COR-L47 (cell line): Measurements from ENCODE around the gene TMEM135.
"Not testable (repeated sequence)": the region's sequence is repeated elsewhere in the genome, so short reads cannot be mapped to it uniquely, and the experiment has no call there.

Experiments used
- DNase-seq: peaks from one replicate; lab custom pipeline; 2025; lab: John Stamatoyannopoulos, UW

Gene TMEM135

DNA sequence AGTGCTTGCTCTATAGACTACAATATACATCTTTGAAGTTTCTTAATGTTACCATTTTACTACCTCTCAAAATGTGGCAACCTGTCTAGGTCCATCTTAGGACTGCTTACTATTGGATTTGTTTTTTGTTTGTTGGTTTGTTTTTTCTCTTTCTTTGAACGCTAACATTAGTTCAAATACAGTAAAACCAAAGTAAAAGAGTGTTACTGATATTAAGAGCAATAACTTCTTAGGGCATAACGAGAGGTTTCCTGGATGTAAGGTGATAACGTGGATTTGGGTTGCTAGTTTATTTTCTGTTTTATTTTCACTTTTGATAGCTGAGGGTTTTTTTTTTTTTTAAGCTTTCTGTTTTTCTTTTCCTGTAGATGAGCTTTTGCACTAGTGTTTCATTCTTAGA lies 43.6 kb downstream of the TMEM135 start:
- no peak for DNase-seq

GRCh38 chr11:87082590-87082989 lies 44.9 kb downstream of the TMEM135 start:
- no peak for DNase-seq

- no peak for DNase-seq
These were observed 45.3 kb downstream of the TMEM135 start for GRCh38 chr11:87083029-87083428.

DNA sequence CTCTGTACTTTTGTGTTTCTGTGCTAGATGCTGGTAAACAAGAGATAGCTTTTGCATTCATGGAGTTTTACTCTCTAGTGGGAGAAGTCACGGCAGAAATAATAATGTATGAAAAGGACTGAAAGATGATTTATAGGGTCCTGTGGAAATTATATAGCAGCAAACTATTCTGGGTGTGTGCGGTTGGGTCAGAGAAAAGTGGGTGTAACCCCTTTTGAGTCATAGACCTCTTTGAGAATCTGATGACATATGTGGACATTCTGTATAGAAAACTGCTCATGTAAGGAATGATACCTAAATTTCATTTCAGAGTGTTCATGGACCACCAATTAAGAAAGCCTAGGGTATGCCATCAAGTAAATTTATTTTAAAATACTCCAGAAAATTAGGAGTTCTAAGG lies 54.4 kb downstream of the TMEM135 start:
- DNase-seq = no peak

DNA sequence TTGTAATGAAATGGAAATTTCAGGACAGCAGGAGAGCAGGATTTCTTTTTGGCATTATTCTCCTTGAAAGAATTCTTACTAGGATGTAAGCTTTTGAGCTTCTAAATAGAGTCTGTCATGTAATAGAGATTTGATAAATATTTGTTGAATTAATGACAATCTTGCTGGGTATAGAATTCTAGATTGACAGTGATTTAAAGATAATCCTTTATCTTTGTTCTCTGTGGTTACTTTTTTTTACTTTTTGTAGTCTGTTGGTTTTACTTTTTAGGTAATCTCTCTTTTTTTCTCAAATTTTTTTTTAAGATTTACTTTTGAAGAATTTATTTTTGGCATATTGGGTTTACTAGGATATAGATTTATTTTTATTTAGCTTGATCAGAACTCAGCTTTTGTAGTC lies 54.8 kb downstream of the TMEM135 start:
- DNase-seq = no peak

DNA sequence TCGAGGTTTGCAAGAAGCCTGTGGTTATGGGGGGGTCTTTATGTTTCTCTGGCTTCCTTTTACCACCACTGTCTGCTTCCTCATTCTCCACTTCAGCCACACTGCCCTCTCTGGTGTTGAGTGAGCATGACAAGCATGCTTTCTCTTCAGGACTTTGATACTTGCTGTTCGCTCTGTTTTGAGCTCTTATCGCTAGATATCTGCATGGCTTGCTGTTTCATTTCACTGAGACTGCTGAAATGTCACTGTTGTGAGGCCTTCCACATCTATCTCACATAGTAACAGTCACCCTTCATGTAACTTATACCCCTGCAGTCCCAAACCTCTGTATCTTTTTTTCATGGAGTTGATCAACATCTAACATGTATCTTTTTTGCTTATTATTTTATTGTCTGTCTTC lies 59.8 kb downstream of the TMEM135 start:
- DNase-seq = no peak

GRCh38 chr11:87101956-87102580 lies 64.3 kb downstream of the TMEM135 start:
- DNase-seq = no peak

DNA sequence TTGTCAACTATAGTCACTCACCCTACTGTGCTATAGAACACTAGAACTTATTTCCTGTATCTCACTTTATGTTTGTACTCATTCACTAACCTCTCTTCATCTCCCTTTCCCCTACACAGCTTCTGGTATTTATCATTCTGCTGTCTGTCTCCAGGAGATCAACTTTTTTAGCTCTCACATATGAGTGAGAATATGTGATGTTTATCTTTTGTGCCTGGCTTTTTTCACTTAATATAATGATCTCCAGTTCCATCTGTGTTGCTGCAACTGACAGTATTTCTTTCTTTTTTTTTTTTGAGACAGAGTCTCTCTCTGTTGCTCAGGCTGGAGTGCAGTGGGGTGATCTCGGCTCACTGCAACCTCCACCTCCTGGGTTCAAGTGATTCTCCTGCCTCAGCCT lies 68.1 kb downstream of the TMEM135 start:
- DNase-seq = not testable (repeated sequence)

- DNase-seq = not testable (repeated sequence)
These were observed 69.6 kb downstream of the TMEM135 start for GRCh38 chr11:87107379-87107778.

DNA sequence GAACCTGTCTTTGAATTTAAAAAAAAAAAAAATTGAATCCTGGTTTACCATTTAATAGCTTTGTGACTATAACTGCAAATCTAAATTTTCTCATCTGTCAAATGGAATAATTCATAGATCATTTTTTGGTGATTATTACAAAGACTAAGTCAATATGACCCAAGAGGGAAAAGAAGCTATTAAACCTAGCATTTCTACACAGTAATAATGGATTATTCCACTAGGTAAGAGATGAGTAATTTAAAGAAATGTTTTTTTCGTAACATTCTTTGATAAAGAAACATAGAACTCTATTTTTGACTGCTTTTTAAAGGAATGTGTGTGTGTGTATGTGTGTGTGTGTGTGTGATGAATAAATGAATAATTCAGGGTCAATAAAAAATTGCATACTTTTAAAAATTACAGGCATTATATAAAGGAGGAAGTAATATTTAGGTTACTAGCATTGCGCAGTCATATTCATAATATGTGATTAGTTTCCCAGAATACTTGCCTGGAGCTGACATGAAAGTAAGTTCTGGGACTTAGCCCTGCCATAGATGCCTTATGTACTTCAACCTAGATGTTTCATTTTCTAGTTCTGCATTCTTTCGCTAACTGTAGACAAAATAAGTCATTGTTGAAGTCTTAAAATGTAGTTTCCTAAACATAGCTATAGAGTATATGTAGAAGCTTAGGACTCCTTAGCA lies 72.9 kb downstream of the TMEM135 start:
- DNase-seq = no peak

GRCh38 chr11:87114093-87114492 lies 76.4 kb downstream of the TMEM135 start:
- no peak for DNase-seq

GRCh38 chr11:87116185-87116584 lies 78.5 kb downstream of the TMEM135 start:
- DNase-seq = no peak

DNA sequence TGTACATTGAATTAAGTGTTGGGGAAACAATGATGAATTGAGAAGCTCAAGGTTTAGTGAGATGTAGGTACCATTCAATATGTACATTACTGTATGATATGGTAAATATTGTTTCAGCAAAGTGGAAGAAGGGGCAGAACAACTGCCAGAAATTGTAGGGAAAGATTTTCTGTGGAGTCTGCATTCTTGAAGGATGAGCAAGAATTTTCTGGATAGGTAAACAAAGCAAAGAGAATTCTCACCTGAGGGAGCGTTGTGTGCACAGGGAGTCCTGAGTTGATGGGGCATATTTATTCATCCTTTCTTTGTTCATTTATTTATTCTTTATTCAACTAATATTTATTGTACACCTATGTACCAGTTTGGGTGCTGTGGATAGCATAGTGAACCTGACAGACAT lies 83.2 kb downstream of the TMEM135 start:
- no peak for DNase-seq

DNA sequence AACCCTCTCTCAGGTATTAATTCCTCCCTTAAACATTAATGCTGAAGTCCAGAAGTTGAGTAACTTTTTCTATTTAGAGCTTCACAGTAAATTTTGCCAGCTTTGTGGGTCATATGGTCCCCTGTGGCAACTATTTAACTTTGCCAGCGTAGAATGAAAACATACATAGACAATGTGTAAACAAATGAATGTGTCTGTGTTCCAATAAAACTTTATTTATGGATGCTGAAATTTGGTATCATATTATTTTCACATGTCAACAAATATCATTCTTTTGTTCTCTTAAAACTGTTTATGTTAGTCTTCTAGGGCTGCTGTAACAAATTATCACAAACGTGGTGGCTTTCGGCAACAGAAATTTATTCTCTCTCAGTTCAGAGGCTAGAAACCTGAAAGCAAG lies 85.1 kb downstream of the TMEM135 start:
- no peak for DNase-seq

- DNase-seq = no peak
These were observed 87.5 kb downstream of the TMEM135 start for GRCh38 chr11:87125257-87125656.

DNA sequence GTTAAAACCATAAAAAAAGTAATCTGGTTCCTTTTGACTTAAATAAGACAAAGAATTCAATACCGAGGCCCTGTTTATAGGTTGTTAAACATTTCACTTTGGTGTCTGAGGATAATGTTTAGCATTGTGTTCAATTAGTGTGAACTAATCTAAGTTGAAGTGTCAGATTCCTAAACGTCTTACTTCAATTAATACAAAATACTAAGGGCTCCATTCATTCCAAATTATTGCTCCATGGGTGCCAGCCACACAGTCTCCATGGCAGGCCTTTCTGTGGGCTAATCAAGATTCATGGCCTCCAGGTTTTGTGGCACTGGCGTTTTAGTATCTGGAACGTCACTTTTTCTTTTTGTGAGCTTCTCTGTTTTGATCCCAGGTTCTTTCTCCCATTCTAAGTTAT lies 89.4 kb downstream of the TMEM135 start:
- peak; percentile 5 for DNase-seq

DNA sequence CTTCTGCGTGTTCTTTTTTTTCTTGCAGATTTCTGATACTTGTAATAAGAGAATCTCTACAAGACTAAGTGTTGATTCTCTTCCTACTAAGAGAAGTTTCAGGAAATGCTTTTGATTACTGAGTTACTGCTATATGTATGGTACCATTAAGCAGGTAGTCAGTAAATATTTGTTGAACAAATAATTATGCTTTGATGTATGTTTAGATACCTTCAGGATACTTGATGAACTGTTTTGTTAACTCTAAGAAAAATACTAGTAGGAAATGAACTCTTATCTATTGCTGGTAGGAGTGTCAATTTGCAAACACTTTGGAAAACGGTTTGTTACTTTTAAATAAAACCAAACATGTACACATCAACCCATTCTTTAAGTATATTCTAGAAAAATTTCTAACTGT lies 90.6 kb downstream of the TMEM135 start:
- no peak for DNase-seq

- DNase-seq = no peak
These were observed 96.9 kb downstream of the TMEM135 start for GRCh38 chr11:87134524-87135106.

GRCh38 chr11:87136236-87136635 lies 98.5 kb downstream of the TMEM135 start:
- DNase-seq = no peak

DNA sequence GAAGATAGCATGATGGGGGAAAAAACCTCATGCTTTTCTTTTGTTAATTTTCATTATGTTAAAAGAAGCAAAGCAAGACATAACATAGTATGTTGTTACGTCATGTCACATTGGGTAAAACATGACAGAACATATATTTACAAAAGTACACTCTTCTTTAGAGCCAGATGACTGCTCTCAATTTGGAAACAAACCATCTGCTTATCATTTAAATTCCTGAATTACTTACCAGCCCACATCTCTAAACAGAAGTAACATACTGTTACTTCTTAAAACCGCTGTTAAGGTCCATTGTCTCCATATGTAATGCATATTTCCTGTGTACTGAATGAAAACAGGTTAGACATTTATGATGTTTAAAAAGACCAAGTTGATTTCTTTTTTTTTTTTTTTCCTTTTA lies 100.0 kb downstream of the TMEM135 start:
- DNase-seq = no peak

DNA sequence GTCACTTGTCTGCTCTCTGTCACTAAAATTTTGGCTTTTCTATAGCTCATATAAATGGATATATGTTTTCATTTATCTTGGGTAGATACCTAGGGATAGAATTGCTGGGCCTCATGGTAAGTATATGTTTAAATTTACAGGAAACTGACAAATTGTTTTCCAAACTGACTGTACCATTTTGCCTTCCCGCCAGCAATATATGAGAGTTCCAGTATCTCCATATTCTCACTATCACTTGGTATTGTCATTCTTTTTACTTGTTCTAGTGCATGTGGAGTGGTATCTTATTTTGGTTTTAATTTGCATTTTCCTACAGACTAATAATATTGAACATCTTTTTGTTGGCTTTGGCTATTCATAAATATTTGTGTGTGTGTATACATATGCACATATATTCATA lies 101.7 kb downstream of the TMEM135 start:
- no peak for DNase-seq

- DNase-seq = no peak
These were observed 103.6 kb downstream of the TMEM135 start for GRCh38 chr11:87141322-87141721.

GRCh38 chr11:87141980-87142514 lies 104.3 kb downstream of the TMEM135 start:
- DNase-seq = no peak
